Esophagus (tissue), 2 donors: Measurements from ENCODE around the gene DISC1. TPM values are rescaled to one million over a fixed set of nuclear protein-coding genes. Genes with fewer than 3 reads are reported as not detected.

Experiments
- H3K27ac ChIP-seq, 2 donors: one replicate each; pipeline ENCODE4 v1.5.1; 2013; ENCODE audit warnings: low read depth in 2 of 2, mild to moderate bottlenecking in 2 of 2, inconsistent platforms in 1 of 2, low read length in 1 of 2, moderate library complexity in 1 of 2
- H3K27me3 ChIP-seq, 2 donors: one replicate each; pipeline ENCODE4 v1.6.1; 2013; ENCODE audit warnings: low read length in 2 of 2, control low read depth in 1 of 2, mild to moderate bottlenecking in 1 of 2; ENCODE audit not compliant: insufficient read depth in 2 of 2, control insufficient read depth in 1 of 2
- H3K36me3 ChIP-seq, 2 donors: one replicate each; pipeline ENCODE4 v1.6.1; 2013; ENCODE audit warnings: low read length in 1 of 2; ENCODE audit not compliant: control insufficient read depth in 2 of 2, insufficient read depth in 2 of 2
- H3K4me1 ChIP-seq, 2 donors: one replicate each; pipeline ENCODE4 v1.6.1; 2013; ENCODE audit warnings: low read length in 1 of 2; ENCODE audit not compliant: control insufficient read depth in 2 of 2, insufficient read depth in 2 of 2
- H3K4me3 ChIP-seq, 2 donors: one replicate each; pipeline ENCODE4 v1.5.1; 2013; ENCODE audit warnings: low read length in 2 of 2, mild to moderate bottlenecking in 2 of 2, low read depth in 1 of 2, moderate library complexity in 1 of 2
- H3K9me3 ChIP-seq, 2 donors: one replicate each; pipeline ENCODE4 v1.6.1; 2013; ENCODE audit warnings: mild to moderate bottlenecking in 2 of 2, low read depth in 1 of 2, low read length in 1 of 2, moderate library complexity in 1 of 2; ENCODE audit not compliant: control insufficient read depth in 2 of 2, insufficient read depth in 1 of 2
- WGBS, 2 donors: extraction: QIAGEN DNeasy Blood & Tissue Kit; methylation state at CpG; one replicate each; pipeline ENCODE4 v1.1.7; 2013; 5-methylcytosine and 5-hydroxymethylcytosine counted together
- polyA plus RNA-seq, 2 donors: library from polyadenylated mRNA; stranded (reverse); fragments of 200-250 nt; gene quantifications; one replicate each; pipeline ENCODE4 v1.2.3, GENCODE V29; 2013
- donor health status: healthy with polysubstance abuse.
- donor health status: Bipolar disorder and iron deficiency.

Gene DISC1
- polyA plus RNA-seq, 2 donors: 0.41 to 0.79 TPM

DNA sequence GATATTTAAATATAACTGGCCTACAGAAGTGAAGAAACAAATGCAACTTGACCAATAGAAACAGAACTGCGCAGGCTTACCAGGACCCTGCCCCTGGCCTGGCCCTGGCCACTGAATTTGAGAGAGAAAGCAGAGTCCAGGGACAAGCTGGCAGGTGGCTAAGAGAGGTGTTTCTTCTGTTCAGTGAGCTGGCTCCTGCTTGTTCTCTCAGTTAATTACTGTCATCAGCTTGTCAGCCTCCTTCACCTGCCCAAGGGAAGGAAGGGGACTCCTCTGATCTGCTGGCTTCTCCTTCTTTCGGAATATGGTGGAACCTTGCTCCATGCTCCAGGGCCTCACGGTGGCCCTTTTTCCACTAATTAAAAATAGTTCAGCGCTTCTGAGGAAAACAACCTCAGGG is 388.4 kb downstream of the DISC1 start:
- Histone ChIP-seq H3K27ac (no peak overlapping the region), H3K36me3 (no peaks in the 10 kb centered on the region), H3K4me3 (no peak overlapping the region), H3K9me3 (no peaks in the 10 kb centered on the region), H3K4me1 (peaks cover 0 to 2% of the 10 kb centered on the region in 2 donors), H3K27me3 (no peaks in the 10 kb centered on the region)
- 92 to 95% methylated on average over 4 of the region's 4 CpGs for WGBS, 2 donors

- Histone ChIP-seq H3K27ac (no peak overlapping the region), H3K27me3 (no peaks in the 10 kb centered on the region), H3K4me3 (no peak overlapping the region), H3K9me3 (no peaks in the 10 kb centered on the region), H3K36me3 (no peaks in the 10 kb centered on the region), H3K4me1 (peaks cover 0 to 2% of the 10 kb centered on the region in 2 donors)
- whole genome bisulfite sequencing, 2 donors: 90 to 93% methylated on average over 7 of the region's 7 CpGs
Observed at GRCh38 chr1:232016616-232017015, 390.0 kb downstream of the DISC1 start.

DNA sequence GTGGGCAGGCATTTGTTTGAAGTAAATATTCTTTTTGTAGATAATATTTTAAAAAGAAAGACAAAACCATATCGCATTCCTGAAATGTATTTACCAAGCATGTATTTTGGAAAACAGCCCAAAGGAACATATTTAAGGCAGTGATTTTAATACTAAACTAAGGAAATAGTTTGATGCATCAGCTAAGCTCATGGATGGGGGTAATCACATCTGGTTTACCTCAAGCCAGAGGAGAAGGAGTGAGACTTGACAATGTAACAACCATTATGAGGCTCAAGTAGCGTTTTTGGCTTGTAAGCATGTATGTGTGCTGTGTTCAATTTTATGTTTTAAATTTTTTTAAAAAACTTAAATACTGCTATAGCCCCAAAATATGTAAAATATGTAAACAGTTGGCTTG is 390.5 kb downstream of the DISC1 start:
- no peaks in the 10 kb centered on the region for H3K36me3 ChIP-seq
- H3K4me3 ChIP-seq: no peak overlapping the region
- 88 to 90% methylated on average over 2 of the region's 2 CpGs for WGBS, 2 donors
- no peaks in the 10 kb centered on the region for H3K27me3 ChIP-seq
- H3K4me1 ChIP-seq: peaks cover 0 to 2% of the 10 kb centered on the region in 2 donors
- H3K27ac ChIP-seq: no peak overlapping the region
- H3K9me3 ChIP-seq: no peaks in the 10 kb centered on the region

GRCh38 chr1:232017759-232018158 is 391.2 kb downstream of the DISC1 start:
- Histone ChIP-seq H3K36me3 (no peaks in the 10 kb centered on the region), H3K4me1 (peaks cover 0 to 2% of the 10 kb centered on the region in 2 donors)
- 43 to 58% methylated on average over 1 of the region's 1 CpG for WGBS, 2 donors

DNA sequence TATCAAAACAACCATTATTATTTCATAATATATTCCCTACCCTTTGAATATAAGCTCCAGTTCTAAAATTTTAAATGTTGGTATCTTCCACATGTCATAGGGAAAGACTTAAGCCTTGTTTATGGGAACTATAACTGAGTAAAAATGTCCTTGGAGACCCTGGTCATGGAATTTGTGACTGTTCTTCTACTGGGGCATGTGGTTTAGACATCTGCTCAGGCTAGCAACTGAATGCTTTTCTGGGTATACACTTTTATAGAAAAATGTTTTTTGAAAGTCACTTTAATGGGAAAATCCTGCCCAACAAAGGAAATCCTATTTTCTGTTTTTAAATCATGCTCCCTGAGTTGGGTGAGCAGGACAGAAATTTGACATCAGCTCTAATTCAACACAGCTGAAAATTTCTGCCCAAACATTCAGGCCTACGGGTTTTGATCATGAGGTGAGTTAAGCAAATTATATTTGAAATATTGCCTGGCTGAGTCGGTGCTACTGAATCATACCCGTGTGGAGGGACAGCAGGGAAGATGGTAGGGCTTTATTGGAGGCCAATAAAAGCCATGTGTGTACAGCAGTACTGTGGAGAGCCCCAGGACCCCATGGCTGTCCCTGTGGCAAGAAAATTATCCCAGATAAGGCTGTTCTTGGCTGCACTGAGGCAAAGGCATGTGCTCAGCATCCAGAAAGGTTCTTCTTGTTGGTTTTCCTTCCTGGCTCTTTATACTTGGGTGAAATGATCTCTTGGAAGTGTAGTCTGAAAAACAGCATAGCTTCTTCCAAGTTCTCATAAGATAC is 391.8 kb downstream of the DISC1 start:
- WGBS, 2 donors: 81 to 85% methylated on average over 3 of the region's 3 CpGs
- Histone ChIP-seq H3K27ac (no peak overlapping the region), H3K27me3 (no peaks in the 10 kb centered on the region), H3K9me3 (no peaks in the 10 kb centered on the region), H3K4me1 (peaks cover 0 to 2% of the 10 kb centered on the region in 2 donors), H3K36me3 (no peaks in the 10 kb centered on the region), H3K4me3 (no peak overlapping the region)

More at GRCh38 chr1:232017759-232018158, 391.2 kb downstream of the DISC1 start:
- Histone ChIP-seq H3K9me3 (no peaks in the 10 kb centered on the region), H3K27me3 (no peaks in the 10 kb centered on the region), H3K4me3 (no peak overlapping the region), H3K27ac (no peak overlapping the region)

DNA sequence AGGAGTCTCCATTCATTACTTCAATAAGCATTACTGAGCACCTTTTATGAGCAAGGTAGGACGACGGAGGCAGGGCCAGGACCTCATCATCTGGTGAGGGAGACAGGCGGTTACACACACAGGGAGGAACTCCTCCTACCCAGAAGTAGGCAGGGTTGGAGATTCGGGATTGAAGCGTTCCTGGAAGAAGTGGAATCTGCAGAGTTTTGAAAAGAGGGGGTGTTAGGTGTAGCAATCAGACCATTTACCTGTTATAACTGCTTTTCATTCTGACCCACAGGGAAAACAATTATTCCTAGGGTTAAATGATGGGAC is 392.4 kb downstream of the DISC1 start:
- 83 to 87% methylated on average over 5 of the region's 5 CpGs for WGBS, 2 donors
- no peaks in the 10 kb centered on the region for H3K36me3 ChIP-seq
- no peak overlapping the region for H3K4me3 ChIP-seq
- H3K27me3 ChIP-seq: no peaks in the 10 kb centered on the region
- H3K27ac ChIP-seq: no peak overlapping the region
- peaks cover 0 to 2% of the 10 kb centered on the region in 2 donors for H3K4me1 ChIP-seq
- no peaks in the 10 kb centered on the region for H3K9me3 ChIP-seq

DNA sequence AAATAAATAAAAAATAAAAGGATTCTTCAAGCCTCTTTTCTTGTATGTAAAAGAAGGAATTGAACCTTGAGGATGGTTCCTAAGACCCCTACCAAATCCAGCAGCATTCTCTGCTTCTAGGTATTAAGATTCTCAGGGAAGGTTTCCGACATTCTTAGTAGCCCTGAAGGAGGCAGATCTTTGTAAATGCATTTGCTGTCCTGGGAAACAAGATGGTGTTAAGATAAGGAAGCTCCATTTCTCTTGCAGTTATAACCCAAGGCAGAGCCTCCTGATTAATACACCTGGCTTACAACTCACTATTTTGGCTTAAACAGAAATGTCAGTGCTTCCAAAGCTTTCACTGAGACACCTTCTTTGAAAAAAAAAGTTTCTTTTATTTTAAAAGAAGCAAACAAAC is 393.8 kb downstream of the DISC1 start:
- WGBS, 2 donors: 91 to 94% methylated on average over 1 of the region's 1 CpG
- no peak overlapping the region for H3K27ac ChIP-seq
- H3K27me3 ChIP-seq: no peaks in the 10 kb centered on the region
- no peaks in the 10 kb centered on the region for H3K36me3 ChIP-seq
- no peaks in the 10 kb centered on the region for H3K9me3 ChIP-seq
- no peak overlapping the region for H3K4me3 ChIP-seq
- H3K4me1 ChIP-seq: peaks cover 0 to 2% of the 10 kb centered on the region in 2 donors

- no peaks in the 10 kb centered on the region for H3K9me3 ChIP-seq
- no peaks in the 10 kb centered on the region for H3K27me3 ChIP-seq
- peaks cover 0 to 3% of the 10 kb centered on the region in 2 donors for H3K36me3 ChIP-seq
- 64 to 75% methylated on average over 4 of the region's 4 CpGs for WGBS, 2 donors
- H3K4me3 ChIP-seq: no peak overlapping the region
- no peaks in the 10 kb centered on the region for H3K4me1 ChIP-seq
- no peak overlapping the region for H3K27ac ChIP-seq
Observed at GRCh38 chr1:232029315-232029714, 402.7 kb downstream of the DISC1 start.

GRCh38 chr1:232031156-232031555 is 404.6 kb downstream of the DISC1 start:
- Histone ChIP-seq H3K36me3 (peaks cover 0 to 3% of the 10 kb centered on the region in 2 donors), H3K4me3 (no peak overlapping the region), H3K4me1 (no peaks in the 10 kb centered on the region), H3K27ac (no peak overlapping the region), H3K9me3 (no peaks in the 10 kb centered on the region), H3K27me3 (no peaks in the 10 kb centered on the region)

DNA sequence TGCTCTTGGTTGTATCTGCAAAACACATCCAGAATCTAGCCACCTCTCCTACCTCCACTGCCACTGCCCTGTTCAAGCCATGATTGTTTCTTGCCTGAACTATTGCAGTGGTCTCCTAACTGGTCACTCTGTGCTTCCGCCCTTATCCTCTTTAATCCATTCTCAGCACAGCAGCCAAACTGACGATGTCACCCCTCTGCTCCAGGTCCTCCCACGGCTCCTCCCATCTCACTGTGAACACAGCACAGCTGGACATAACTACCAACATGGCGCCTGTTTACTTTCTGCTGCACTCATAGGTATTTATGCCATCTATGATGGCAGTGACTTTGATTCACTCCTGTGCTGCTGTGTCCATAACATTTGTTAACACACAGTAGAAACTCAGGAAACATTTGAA is 406.7 kb downstream of the DISC1 start:
- Histone ChIP-seq H3K9me3 (no peaks in the 10 kb centered on the region), H3K36me3 (peaks cover 0 to 3% of the 10 kb centered on the region in 2 donors), H3K27ac (no peak overlapping the region), H3K4me3 (no peak overlapping the region), H3K27me3 (no peaks in the 10 kb centered on the region), H3K4me1 (peaks cover 0 to 5% of the 10 kb centered on the region in 2 donors)
- 81 to 83% methylated on average over 4 of the region's 4 CpGs for WGBS, 2 donors
